ENCODE measurements around the gene WWC2.
"Not testable (repeated sequence)": the region's sequence is repeated elsewhere in the genome, so short reads cannot be mapped to it uniquely, and the experiment has no call there.

The WWC2 gene

DNA sequence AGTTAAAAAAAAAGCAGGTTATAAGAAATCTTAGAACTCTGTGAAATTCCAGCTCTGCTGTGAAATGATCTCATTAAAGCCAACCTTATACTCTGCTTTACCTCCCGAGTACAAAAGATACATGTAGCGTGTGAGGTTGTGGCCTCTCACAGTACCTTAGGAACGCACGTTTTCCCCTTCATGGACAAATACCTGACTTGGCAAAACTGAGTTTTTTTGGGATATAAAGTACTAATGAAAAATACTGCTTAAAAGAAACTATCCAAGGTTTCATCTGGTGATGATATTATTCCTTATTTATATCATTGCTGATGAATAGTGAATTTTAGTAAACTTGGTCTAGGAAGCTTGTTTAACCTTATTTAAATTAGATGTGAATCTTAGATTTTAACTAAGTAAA, 48.9 kb downstream of the WWC2 start:
- no peak overlapping the region for H3K4me3 ChIP-seq (ENCODE audit: low read depth, low read length)
- DNase-seq (ENCODE audit: low read depth), result no peak
- no peak for TF ChIP-seq CTCF (conservative IDR thresholded peaks at IDR 0.05; ENCODE audit: low read depth, low read length)

DNA sequence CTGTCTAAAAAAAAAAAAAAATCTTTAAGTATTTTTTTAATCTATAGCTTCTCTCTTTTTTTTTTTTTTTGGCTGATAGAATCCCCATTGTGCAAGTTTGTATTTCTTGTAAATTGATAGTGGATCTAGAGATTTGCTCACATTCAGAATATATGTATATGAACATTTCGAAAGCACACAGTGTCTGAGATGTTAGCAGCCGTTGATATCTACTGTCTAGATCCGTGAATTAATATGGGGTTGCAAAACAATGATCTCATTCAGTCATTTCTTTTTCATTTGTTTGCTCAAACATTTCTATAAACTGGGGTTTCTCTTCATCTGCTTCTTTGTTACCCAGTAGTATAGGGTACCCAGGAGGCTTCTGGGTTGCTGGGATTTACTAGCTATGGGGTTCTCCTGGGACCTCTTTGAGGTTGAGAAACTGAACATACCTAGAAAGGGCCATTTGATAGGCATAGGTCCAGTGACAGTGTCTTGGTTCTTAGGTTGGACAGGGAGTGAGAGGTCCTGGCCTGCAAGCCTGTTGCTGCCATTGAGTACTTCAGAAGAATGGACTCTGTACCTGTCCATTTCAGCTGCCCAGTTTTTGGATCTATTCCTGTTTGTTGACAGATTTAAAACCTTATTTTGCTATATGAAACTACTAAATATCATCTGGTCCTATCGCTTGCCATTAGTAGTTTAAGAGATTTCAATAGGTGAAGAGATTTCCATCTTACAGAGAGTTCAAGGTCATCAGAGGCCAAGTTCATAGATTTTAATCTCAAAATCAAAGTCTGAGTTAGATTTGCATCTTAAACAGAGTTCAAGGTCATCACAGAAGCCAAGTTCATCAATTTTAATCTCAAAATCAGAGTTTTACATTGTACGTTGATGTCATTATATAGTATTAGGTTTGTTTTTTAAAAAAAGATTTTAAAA, 50.8 kb downstream of the WWC2 start:
- no peak for DNase-seq (ENCODE audit: low read depth)

GRCh38 chr4:183150664-183151063, 51.6 kb downstream of the WWC2 start:
- DNase-seq (ENCODE audit: low read depth); H3K4me3 ChIP-seq (ENCODE audit: low read depth, low read length): not testable (repeated sequence)

More for the DNA sequence above, 50.8 kb downstream of the WWC2 start:
- no peak overlapping the region for H3K4me3 ChIP-seq (ENCODE audit: low read depth, low read length)
- TF ChIP-seq CTCF (conservative IDR thresholded peaks at IDR 0.05; ENCODE audit: low read depth, low read length), result no peak

DNA sequence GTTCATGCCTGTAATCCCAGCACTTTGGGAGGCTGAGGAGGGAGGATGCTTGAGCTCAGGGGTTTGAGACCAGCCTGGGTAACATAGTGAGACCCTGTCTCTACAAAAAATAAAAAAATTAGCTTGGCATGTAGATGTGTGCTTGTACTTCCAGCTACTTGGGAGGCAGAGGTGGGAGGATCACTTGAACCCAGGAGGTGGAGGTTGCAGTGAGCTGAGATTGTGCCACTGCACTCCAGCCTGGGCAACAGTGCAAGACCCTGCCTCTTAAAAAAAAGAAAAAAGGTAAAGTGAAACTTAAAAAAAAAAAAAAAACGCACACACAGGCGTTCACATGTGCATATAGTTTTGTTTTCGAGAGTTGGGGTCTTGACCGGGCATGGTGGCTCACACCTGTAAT, 53.2 kb downstream of the WWC2 start:
- DNase-seq (ENCODE audit: low read depth); H3K4me3 ChIP-seq (ENCODE audit: low read depth, low read length): not testable (repeated sequence)

DNA sequence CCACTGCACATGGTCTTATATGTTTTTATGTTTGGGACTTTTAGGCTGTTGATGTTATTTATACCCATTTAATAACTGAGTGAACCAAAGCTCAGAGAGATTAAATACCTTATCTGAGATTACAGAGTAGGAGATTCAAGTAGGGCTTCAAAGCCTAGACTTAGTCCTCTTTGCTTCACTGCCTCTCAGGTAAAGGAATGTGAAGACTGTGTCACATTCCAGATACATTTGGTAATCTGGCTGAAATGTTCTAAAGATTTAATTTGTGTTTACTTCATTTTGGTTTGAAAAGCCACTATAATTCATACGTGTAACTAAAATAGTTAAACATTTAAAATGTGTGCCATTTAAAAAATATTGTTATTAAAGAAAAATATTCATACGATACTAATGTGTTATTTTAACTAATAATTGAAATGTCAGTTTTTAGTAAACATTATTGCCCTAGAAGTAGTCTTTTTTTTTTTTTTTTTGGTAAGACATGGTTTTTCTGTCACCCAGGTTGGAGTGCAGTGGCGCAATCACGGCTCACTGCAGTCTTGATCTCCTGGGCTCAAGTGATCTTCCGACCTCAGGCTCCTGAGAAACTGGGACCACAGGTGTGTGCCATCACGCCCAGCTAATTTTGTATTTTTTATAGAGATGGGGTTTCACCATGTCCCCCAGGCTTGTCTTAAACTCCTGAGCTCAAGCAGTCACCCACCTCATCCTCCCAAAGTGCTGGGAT, 54.3 kb downstream of the WWC2 start:
- no peak for TF ChIP-seq CTCF (conservative IDR thresholded peaks at IDR 0.05; ENCODE audit: low read depth, low read length)
- no peak for DNase-seq (ENCODE audit: low read depth)
- H3K4me3 ChIP-seq (ENCODE audit: low read depth, low read length), result no peak overlapping the region

- TF ChIP-seq CTCF (conservative IDR thresholded peaks at IDR 0.05; ENCODE audit: low read depth, low read length), result no peak
- H3K4me3 ChIP-seq (ENCODE audit: low read depth, low read length), result no peak overlapping the region
- peak; percentile 67 for DNase-seq (ENCODE audit: low read depth)
Measured at GRCh38 chr4:183154701-183155391, 55.8 kb downstream of the WWC2 start.

- H3K4me3 ChIP-seq (ENCODE audit: low read depth, low read length), result no peak overlapping the region
- no peak for DNase-seq (ENCODE audit: low read depth)
- TF ChIP-seq CTCF (conservative IDR thresholded peaks at IDR 0.05; ENCODE audit: low read depth, low read length), result no peak
Measured at GRCh38 chr4:183155450-183156184, 56.6 kb downstream of the WWC2 start.

All from choroid plexus epithelial cell (primary cell).